ENCODE data around the gene ETS1. TPM values are rescaled to one million over a fixed set of nuclear protein-coding genes. Genes with fewer than 3 reads are reported as not detected.

ETS1 gene
- total RNA-seq, 6 experiments from 2014 or later, result 14.2 to 37.2 (median 23.3) TPM

- DNase-seq (no peak), ATAC-seq (no peak)
- Histone ChIP-seq H3K9me3 (no peaks in the 10 kb centered on the region), H3K36me3 (no peaks in the 10 kb centered on the region), H3K27me3 (no peaks in the 10 kb centered on the region), H3K4me3 (no peak overlapping the region), H3K27ac (no peak overlapping the region), H3K4me1 (peaks cover 0 to 9% (median 3%) of the 10 kb centered on the region in 4 donors)
- intact Hi-C loops (cut with DNase I), result no loop called here
- 68% methylated on average over 6 of the region's 10 CpGs for whole genome bisulfite sequencing (ENCODE audit: insufficient coverage, low coverage, low lambda C conversion rate, missing lambda C conversion rate)
- TF ChIP-seq CTCF (IDR thresholded peaks at IDR 0.05) (no peak), POLR2A (IDR thresholded peaks at IDR 0.05) (no peak)
These were observed 32.4 kb upstream of the ETS1 start for GRCh38 chr11:128619540-128620308.

- Histone ChIP-seq H3K36me3 (no peaks in the 10 kb centered on the region), H3K4me1 (peaks cover 0 to 4% (median under 1%) of the 10 kb centered on the region in 4 donors), H3K27me3 (no peaks in the 10 kb centered on the region), H3K9me3 (no peaks in the 10 kb centered on the region), H3K4me3 (no peak overlapping the region), H3K27ac (no peak overlapping the region)
- DNase-seq (no peak), ATAC-seq (no peak)
- intact Hi-C loops (cut with DNase I), result no loop called here
- TF ChIP-seq CTCF (IDR thresholded peaks at IDR 0.05) (no peak), POLR2A (IDR thresholded peaks at IDR 0.05) (no peak)
- 80% methylated on average over 5 of the region's 5 CpGs for WGBS (ENCODE audit: insufficient coverage, low coverage, low lambda C conversion rate, missing lambda C conversion rate)
These were observed 31.6 kb upstream of the ETS1 start for GRCh38 chr11:128619007-128619406.

- H3K36me3 ChIP-seq, result no peaks in the 10 kb centered on the region
- no peaks in the 10 kb centered on the region for H3K9me3 ChIP-seq
- no peaks in the 10 kb centered on the region for H3K4me1 ChIP-seq
- TF ChIP-seq POLR2A (IDR thresholded peaks at IDR 0.05), result no peak
- TF ChIP-seq CTCF (IDR thresholded peaks at IDR 0.05), result no peak
- no peaks in the 10 kb centered on the region for H3K27me3 ChIP-seq
- DNase-seq, result no peak
- H3K27ac ChIP-seq, result no peak overlapping the region
- WGBS (ENCODE audit: insufficient coverage, low coverage, low lambda C conversion rate, missing lambda C conversion rate), result 98% methylated on average over 5 of the region's 7 CpGs
- intact Hi-C loops (cut with DNase I), result no loop called here
- no peak overlapping the region for H3K4me3 ChIP-seq
- ATAC-seq, result no peak
These were observed 31.2 kb upstream of the ETS1 start for GRCh38 chr11:128618603-128619002.

- peak in 1 of 4 donors; percentile 14 for ATAC-seq
- Histone ChIP-seq H3K27me3 (no peaks in the 10 kb centered on the region), H3K36me3 (no peaks in the 10 kb centered on the region), H3K27ac (no peak overlapping the region), H3K4me3 (no peak overlapping the region), H3K9me3 (no peaks in the 10 kb centered on the region), H3K4me1 (no peaks in the 10 kb centered on the region)
- WGBS (ENCODE audit: insufficient coverage, low coverage, low lambda C conversion rate, missing lambda C conversion rate), result 77% methylated on average over 3 of the region's 7 CpGs
- no peak for DNase-seq
- intact Hi-C loops (cut with DNase I), result no loop called here
- TF ChIP-seq POLR2A (IDR thresholded peaks at IDR 0.05) (no peak), CTCF (IDR thresholded peaks at IDR 0.05) (no peak)
These were observed 28.8 kb upstream of the ETS1 start for GRCh38 chr11:128616161-128616560.
